C1 segment of cervical spinal cord (tissue), 14 donors: ENCODE data around the gene DGKG.

ENCODE experiments used
- DNase-seq, 14 donors: peaks; one replicate each; lab custom pipeline; 2025; lab: John Stamatoyannopoulos, UW

DGKG gene

GRCh38 chr3:186368176-186368575, 6.1 kb upstream of the DGKG start:
- DNase-seq = no peak

DNA sequence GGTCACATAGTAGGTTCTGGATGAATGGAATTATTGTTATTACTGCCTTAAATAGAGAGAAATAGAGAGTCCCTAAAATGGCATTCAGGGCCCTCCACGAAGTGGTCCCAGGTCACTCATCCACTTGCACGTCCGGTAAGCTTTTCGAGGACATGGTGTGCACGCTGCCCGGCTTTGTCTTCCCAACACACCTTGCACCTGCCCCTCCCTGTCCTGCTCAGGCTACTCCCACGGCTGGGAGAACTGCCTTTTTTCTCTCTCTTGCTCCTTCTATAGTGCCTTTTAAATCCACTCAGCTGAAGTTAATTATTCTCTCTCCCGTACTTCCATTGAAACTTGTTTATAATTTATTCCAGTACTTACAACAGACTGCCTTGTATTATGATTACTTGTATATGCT, 5.6 kb upstream of the DGKG start:
- DNase-seq = no peak

DNA sequence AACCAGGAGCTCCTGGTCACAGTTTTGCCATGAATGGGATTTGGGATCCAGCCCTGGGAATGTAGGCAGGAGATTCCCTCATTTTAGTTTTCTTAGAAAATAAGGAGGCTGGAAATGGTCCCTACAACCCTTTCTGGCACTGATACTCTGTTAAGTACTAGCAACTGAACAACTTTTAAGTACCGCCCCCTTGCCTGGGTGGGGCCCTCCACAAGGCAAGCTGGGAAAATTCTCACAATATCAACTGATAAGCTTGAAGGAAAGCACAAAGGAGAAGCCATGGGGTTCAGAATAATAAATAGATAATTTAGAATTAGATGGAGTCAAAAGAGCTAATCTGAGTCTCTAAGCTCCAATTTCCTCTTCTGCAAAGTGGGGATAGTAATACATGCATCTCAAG, 4.2 kb upstream of the DGKG start:
- no peak for DNase-seq

GRCh38 chr3:186365202-186365974, 3.4 kb upstream of the DGKG start:
- peak in 9 of 14 donors; percentile 9 to 93 (median 42) for DNase-seq

DNA sequence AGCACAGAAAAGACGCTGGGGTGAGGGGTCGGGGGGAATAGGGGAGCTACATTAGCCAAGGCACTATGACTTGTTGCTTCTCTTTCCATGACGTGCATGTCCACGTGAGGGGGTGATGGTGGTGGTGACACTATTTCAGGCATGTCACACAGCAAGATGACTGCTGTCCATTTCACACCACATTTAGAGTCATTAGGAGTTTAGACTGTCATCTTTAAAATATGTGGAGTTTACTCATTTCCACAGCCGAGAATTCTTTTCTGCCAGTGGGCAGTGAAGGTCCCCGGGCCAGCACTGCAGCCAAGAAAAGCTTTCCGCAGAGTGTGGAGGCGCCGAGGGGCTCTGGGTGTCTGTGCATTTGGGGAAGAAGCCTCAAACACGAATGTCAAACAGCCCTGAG, 954 bp upstream of the DGKG start:
- no peak for DNase-seq

DNA sequence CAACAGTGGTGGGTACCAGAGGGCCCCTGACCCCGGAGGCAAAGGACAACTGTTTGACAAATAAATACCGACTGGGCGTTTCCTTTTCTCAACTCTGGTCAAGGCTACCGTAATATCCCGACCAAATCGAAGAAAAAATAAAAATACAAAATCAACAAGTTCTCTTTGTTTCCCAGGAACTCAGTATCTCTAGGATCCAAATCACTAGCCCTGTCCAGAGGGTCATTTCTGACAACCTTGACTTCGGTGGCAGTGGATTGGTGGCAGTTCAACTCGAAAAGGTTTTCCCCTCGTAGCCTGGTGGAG, 456 bp upstream of the DGKG start:
- peak in 1 of 14 donors; percentile 17 for DNase-seq

DNA sequence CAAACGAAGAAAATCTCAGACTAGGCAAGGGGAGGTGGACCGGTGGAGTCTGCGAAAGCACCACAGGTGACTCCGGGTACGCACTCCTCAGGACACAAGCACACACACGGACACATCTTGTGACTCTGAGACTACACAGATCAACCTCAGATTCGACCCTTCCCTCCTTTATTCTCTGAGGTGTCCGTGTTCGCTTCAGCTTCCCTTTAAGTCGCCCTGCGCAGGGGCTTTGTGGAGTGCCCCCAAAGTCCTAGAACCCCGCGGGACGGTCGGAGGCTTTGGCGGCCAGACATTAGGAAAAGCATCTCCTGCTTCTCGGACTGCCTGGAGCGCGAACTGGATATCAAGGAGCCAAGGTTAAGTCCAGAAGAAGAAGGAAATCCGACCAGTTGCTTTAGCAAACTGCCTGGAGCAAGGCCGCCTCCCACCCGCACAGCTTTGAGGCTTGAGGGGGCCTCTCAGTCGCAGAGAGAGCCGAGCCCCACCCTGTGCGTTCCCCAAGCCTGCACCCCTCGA, 730 bp downstream of the DGKG start:
- peak in 2 of 14 donors; percentile 27 to 55 for DNase-seq

GRCh38 chr3:186360779-186361178, 1.3 kb downstream of the DGKG start:
- peak in 8 of 14 donors; percentile 6 to 57 (median 18) for DNase-seq

DNA sequence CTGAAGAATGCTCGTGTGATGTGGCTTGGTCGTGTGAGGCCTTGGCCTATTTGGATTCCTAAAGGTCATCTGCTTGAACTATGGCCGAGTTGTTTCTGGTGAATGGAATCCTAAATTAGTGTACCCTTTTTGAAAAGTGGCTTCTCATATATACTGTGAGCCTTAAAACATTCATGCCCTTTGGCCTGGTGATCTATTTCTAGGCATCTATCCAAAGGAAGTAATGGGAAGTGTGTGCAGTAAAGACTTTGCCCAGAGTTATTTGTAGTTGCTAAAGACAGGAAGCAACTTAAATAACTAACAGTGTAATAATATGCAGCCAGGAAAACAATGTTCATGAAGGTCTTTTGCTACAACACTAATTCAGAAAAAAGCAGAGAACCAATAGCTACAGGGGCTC, 3.0 kb downstream of the DGKG start:
- DNase-seq = no peak

DNA sequence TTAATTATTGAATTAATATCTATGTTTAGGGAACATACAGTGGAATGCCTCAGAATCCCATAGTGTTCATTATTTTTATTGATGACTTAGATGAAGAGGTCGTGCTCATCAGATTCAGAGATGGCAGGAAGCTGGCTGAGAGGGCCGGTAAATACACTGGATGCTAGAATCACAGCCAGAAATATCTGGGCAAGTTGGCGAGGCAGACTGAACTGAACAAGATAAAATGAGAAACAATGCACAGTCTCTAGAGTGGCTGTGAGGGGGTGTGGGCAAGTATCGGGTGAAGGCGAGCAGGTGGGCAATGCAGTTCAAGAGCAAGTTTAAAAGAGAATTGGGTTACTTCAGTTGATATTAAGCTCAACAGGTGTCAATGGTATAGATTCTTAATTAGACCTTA, 5.9 kb downstream of the DGKG start:
- no peak for DNase-seq

- no peak for DNase-seq
These were observed 7.9 kb downstream of the DGKG start for GRCh38 chr3:186354100-186354499.

DNA sequence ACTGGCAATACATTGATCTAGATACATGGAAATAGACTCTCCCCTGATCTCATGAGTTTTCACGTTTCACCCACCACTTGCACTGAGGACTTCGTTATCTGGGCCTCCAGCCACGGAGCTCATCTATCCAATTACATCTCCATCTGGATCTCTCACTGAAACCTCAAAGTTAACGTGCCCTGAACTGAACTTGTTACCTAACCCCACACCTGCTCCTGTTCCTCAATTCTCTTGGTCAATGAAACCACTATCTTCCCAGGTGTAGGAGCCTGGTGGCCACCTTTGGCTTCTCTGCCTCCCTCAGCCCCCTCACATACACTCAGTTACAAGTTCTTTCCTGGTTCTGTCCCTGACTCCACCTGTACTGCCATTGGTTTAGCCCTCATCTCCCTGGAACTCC, 9.7 kb downstream of the DGKG start:
- no peak for DNase-seq

GRCh38 chr3:186342197-186342596, 19.8 kb downstream of the DGKG start:
- DNase-seq = peak in 3 of 14 donors; percentile 1 to 15 (median 5)

- DNase-seq = no peak
These were observed 21.8 kb downstream of the DGKG start for GRCh38 chr3:186340204-186340603.

DNA sequence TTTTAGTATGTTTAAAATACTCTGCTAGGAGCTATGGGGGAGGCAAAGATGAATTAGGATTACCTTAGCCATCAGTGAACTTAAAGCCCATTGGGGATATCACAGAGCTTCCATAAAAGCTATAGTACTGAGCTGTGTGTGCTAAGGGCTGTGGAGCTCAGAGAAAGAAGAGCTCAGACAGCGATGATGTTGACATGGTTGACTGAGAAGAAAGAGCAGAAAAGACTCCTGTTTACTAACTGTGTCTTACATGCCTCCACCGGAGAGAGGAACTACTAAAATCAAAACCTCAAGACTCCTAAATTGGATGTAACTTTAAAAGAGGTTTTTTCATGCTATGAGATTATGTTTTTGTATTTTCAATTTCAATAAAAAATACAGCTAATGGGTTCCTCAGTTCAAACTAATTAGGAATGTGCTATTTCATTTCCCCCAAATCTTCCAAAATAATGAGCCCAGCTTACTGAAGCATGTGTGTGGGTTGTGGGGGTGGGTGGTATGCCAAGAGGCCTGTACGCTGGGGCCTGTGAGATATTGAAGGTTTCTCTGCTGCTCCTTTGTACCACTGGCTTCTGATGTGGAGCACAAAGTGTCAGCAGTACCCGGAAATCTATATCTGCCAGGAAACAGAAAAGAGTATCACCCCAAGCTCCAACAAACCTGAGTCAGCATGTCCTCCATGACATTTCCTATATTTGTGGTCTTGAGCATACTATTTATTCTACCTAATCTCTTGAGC, 22.7 kb downstream of the DGKG start:
- no peak for DNase-seq

GRCh38 chr3:186333256-186333655, 28.8 kb downstream of the DGKG start:
- no peak for DNase-seq

- no peak for DNase-seq
These were observed 31.1 kb downstream of the DGKG start for GRCh38 chr3:186330772-186331460.

GRCh38 chr3:186329589-186329988, 32.4 kb downstream of the DGKG start:
- DNase-seq = no peak

DNA sequence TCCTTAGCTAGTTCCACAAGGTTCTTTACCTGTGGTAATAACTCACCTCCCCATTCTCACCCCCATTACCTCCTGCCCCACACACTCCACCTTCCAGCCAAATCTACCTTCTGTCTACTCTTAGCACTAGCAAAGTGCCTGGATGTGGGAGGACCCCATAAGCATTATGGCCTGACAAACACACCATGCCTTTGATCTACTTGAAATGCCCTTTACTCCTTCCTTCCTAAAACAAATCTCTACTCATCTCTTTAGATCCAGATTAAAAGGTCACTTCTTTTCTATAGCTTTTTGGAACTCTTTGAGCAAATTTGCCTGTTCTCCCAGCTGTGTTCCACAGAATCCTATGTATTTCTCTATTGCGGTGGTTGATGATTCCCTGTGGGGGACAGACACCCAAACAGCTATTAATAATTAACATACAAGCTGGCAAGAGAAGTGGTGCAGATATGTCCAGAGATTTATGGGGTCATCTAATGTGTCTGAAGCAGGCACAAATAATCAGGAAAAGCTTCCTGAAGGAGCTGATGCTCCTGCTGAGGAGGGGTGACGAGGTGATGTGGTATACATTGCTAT, 34.0 kb downstream of the DGKG start:
- DNase-seq = no peak

GRCh38 chr3:186322761-186323160, 39.3 kb downstream of the DGKG start:
- DNase-seq = no peak

GRCh38 chr3:186321746-186322145, 40.3 kb downstream of the DGKG start:
- DNase-seq = no peak
